GM19099 (cell line): Measurements from ENCODE around the gene TBC1D14.

Experiments used
- POLR2A ChIP-seq: IDR thresholded peaks from 3 replicates; pipeline ENCODE4 v1.6.1; 2011; ENCODE audit warnings: low read depth; ENCODE audit not compliant: insufficient read length; ENCODE audit errors: extremely low read depth

The TBC1D14 gene

GRCh38 chr4:6928081-6928480 lies 18.5 kb downstream of the TBC1D14 start:
- TF ChIP-seq POLR2A = no peak

GRCh38 chr4:6929339-6929811 lies 19.7 kb downstream of the TBC1D14 start:
- TF ChIP-seq POLR2A = no peak

- no peak for TF ChIP-seq POLR2A
Measured at GRCh38 chr4:6929812-6930464, 20.3 kb downstream of the TBC1D14 start.

GRCh38 chr4:6932475-6932874 lies 22.8 kb downstream of the TBC1D14 start:
- no peak for TF ChIP-seq POLR2A

GRCh38 chr4:6932918-6933317 lies 23.3 kb downstream of the TBC1D14 start:
- no peak for TF ChIP-seq POLR2A

- no peak for TF ChIP-seq POLR2A
Measured at GRCh38 chr4:6933691-6934430, 24.2 kb downstream of the TBC1D14 start.

GRCh38 chr4:6935965-6936364 lies 26.3 kb downstream of the TBC1D14 start:
- no peak for TF ChIP-seq POLR2A

GRCh38 chr4:6937201-6937600 lies 27.6 kb downstream of the TBC1D14 start:
- TF ChIP-seq POLR2A = no peak

- no peak for TF ChIP-seq POLR2A
Measured at GRCh38 chr4:6937754-6938153, 28.1 kb downstream of the TBC1D14 start.

GRCh38 chr4:6938237-6938636 lies 28.6 kb downstream of the TBC1D14 start:
- TF ChIP-seq POLR2A = no peak

GRCh38 chr4:6938647-6939271 lies 29.1 kb downstream of the TBC1D14 start:
- TF ChIP-seq POLR2A = no peak

- TF ChIP-seq POLR2A = no peak
Measured at GRCh38 chr4:6939761-6940743, 30.4 kb downstream of the TBC1D14 start.

- TF ChIP-seq POLR2A = no peak
Measured at GRCh38 chr4:6940744-6941137, 31.1 kb downstream of the TBC1D14 start.

- no peak for TF ChIP-seq POLR2A
Measured at GRCh38 chr4:6941796-6942195, 32.2 kb downstream of the TBC1D14 start.
